ENCODE measurements around the gene BBOX1. TPM values are rescaled to one million over a fixed set of nuclear protein-coding genes. Genes with fewer than 3 reads are reported as not detected.
"Not testable (repeated sequence)": the region's sequence is repeated elsewhere in the genome, so short reads cannot be mapped to it uniquely, and the experiment has no call there.

Gene BBOX1
- total RNA-seq, 2 experiments from 2014 or later = not detected

DNA sequence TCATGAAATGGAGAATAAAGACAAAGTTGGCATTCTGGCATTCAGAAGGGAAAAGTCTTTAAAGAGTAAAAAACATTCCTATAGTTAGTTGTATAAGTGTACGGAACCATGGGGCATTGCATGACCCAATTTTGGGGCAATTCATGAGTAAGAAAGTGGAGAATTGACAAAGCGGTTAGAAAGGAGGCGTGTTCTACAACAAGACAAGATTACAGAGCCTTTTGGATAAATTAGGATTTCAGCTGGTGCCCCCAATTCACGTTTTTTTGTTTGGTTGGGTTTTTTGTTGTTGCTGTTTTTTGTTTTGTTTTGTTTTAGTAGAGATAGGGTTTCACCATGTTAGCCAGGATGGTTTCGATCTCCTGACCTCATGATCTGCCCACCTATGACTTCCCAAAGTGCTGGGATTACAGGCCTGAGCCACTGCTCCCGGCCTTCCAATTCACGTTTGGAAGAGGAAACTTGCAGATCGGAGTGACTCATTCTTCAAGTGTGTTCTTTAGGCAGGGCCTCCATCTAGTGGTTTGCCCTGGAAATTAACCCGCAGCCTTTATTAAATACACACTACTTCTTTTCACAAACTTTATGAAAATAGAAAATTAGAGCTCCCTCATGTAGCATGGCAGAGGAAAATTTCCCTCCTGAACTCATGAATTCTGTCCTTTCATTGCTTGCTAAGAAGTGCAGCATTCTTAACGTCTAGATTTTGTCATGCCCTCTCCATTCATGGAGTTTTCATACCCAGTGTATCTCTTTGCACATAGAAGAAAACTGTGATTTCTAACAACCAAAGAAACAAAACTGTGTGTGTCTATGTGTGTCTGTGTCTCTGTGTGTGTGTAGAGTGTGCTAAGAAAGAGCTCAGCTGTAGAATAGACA is 118.1 kb downstream of the BBOX1 start:
- peak; percentile 45 for DNase-seq
- Mint-ChIP-seq H3K36me3 (ENCODE audit: low read depth) (no peaks in the 10 kb centered on the region), H3K4me1 (ENCODE audit: low read depth) (no peaks in the 10 kb centered on the region), H3K4me3 (no peak overlapping the region), H3K27ac (no peak overlapping the region), H3K27me3 (ENCODE audit: low read depth) (peaks cover 7% of the 10 kb centered on the region), H3K9me3 (no peaks in the 10 kb centered on the region)
- intact Hi-C loops (cut with micrococcal nuclease) = loop anchor here (1.0 to 10.0 kb wide), 4 partner anchors 144 to 872 kb away; no protein-coding TSS in a partner anchor
- CTCF ChIA-PET = interaction anchor here (0.7 to 1.9 kb wide), 3 partner anchors 75 to 861 kb away, joined by 3 to 5 read pairs (median 3); no protein-coding TSS in a partner anchor

DNA sequence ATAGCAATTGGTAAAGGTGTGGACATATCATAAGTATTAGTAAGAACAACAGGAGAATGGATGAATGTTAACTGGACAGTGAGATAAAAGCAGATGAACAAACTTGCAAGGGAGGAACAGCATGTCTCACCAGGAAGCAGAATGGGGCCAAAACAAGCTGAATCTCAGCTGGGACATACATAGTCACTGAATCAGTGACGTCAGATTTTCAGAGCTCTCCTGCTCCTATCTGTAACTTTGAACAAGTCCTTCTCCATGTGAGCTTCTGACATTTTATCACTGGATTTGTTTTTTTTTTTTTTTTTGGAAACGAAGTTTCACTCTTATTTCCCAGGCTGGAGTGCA is 118.7 kb downstream of the BBOX1 start:
- DNase-seq = no peak
- Mint-ChIP-seq H3K9me3 (no peaks in the 10 kb centered on the region), H3K36me3 (ENCODE audit: low read depth) (no peaks in the 10 kb centered on the region), H3K4me3 (no peak overlapping the region), H3K4me1 (ENCODE audit: low read depth) (no peaks in the 10 kb centered on the region), H3K27ac (no peak overlapping the region), H3K27me3 (ENCODE audit: low read depth) (peaks cover 7% of the 10 kb centered on the region)
- CTCF ChIA-PET = interaction anchor here (1.0 to 1.9 kb wide), 2 partner anchors 337 to 861 kb away, joined by 3 to 5 read pairs; no protein-coding TSS in a partner anchor
- intact Hi-C loops (cut with micrococcal nuclease) = loop anchor here (1.0 to 10.0 kb wide), 2 partner anchors 145 to 862 kb away; no protein-coding TSS in a partner anchor

DNA sequence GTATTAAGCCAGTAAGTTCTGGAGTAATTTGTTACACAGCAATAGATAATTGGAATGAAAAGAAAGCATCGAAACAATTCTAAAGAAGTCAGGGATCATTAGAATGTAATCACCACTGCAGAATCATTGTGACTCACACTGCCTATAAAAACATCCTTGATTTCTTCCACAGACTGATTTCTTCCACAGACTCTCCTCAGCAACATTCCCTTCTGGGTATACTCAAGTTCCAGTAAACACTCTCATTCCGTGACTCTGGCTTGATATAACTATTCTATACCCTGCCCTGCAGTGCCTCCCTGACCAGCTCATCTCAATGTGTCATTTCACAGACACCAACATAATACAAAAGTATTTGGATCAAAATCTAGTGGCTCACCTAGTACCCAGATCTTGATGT is 120.5 kb downstream of the BBOX1 start:
- H3K36me3 Mint-ChIP-seq (ENCODE audit: low read depth) = no peaks in the 10 kb centered on the region
- peaks cover 7% of the 10 kb centered on the region for H3K27me3 Mint-ChIP-seq (ENCODE audit: low read depth)
- H3K4me3 Mint-ChIP-seq = no peak overlapping the region
- CTCF ChIA-PET = interaction anchor here (0.7 kb wide), 1 partner anchor 999 kb away, joined by 4 read pairs; no protein-coding TSS in a partner anchor
- H3K9me3 Mint-ChIP-seq = no peaks in the 10 kb centered on the region
- intact Hi-C loops (cut with micrococcal nuclease) = no loop called here
- H3K4me1 Mint-ChIP-seq (ENCODE audit: low read depth) = no peaks in the 10 kb centered on the region
- H3K27ac Mint-ChIP-seq = no peak overlapping the region
- DNase-seq = no peak

DNA sequence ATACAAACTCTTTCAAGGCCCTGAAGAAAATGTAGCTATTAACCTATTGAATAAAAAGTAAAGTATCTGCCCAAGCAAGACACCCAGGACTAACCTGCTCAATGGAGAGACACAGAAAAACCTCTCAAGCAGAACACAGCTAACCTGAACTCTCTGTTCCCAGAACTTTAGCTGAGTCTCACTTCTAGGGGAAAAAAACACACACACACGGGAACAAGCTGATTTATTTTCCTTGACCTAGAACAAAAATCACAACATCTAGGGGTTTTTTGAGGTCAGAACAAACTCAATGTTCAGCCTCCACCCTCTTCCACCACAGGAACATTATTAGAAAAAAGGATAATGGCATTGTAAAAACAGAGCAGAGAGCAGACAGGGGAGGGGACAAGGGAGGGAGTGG is 121.6 kb downstream of the BBOX1 start:
- no peak for DNase-seq
- no peaks in the 10 kb centered on the region for H3K36me3 Mint-ChIP-seq (ENCODE audit: low read depth)
- no peak overlapping the region for H3K4me3 Mint-ChIP-seq
- no peaks in the 10 kb centered on the region for H3K4me1 Mint-ChIP-seq (ENCODE audit: low read depth)
- CTCF ChIA-PET = no interaction called here
- H3K9me3 Mint-ChIP-seq = no peaks in the 10 kb centered on the region
- no peak overlapping the region for H3K27ac Mint-ChIP-seq
- intact Hi-C loops (cut with micrococcal nuclease) = no loop called here
- peaks cover 7% of the 10 kb centered on the region for H3K27me3 Mint-ChIP-seq (ENCODE audit: low read depth)

DNA sequence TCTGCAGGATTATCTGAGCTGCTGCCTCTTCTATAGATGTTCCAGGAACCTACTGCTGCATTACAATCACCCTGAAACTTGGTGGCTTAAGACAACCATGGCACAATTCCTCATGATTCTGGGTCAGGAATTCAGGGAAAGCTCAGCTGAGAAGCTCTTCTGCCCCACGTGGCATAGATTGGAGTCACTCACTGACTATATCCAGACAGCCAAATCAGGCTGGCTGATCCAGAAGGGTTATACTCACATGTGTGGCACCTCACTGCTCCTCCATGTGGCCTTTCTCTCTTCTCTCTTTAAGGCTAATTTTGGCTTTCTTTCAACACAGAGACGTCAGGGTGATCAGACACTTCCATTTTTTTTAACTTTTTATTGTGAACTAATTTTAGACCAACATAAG is 125.5 kb downstream of the BBOX1 start:
- H3K4me3 Mint-ChIP-seq = no peak overlapping the region
- CTCF ChIA-PET = no interaction called here
- no peaks in the 10 kb centered on the region for H3K9me3 Mint-ChIP-seq
- no peaks in the 10 kb centered on the region for H3K4me1 Mint-ChIP-seq (ENCODE audit: low read depth)
- no peak for DNase-seq
- intact Hi-C loops (cut with micrococcal nuclease) = no loop called here
- H3K27me3 Mint-ChIP-seq (ENCODE audit: low read depth) = peaks cover 6% of the 10 kb centered on the region
- H3K27ac Mint-ChIP-seq = no peak overlapping the region
- H3K36me3 Mint-ChIP-seq (ENCODE audit: low read depth) = no peaks in the 10 kb centered on the region

DNA sequence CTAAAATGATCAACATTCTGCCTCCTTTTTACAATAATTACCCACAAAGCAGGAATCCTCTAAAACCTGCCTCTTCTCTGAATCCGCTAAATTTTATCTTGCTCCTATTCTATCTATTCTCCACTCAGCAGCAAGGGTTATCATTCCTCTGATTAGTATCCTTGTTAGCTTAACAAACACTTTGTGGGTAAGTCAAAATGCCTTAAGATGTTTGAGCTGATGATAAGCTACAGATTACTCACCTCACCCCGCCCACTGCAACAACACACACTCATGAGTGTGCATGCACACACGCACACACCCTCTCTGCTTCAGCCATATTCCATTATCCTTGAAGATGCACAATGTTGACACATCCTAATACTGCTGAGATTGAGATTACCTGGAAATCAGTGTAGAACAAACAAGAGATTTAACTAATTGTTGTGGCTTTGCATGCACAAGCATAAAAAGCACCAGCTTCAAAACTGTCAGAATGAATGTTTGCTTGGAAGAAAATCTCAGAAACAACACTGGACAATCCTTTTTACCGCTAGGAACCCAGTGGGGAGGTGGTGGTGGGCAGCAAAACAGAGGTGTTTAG is 130.9 kb downstream of the BBOX1 start:
- intact Hi-C loops (cut with micrococcal nuclease) = no loop called here
- no peaks in the 10 kb centered on the region for H3K36me3 Mint-ChIP-seq (ENCODE audit: low read depth)
- peaks cover 15% of the 10 kb centered on the region for H3K27me3 Mint-ChIP-seq (ENCODE audit: low read depth)
- no peaks in the 10 kb centered on the region for H3K4me1 Mint-ChIP-seq (ENCODE audit: low read depth)
- no peak for DNase-seq
- H3K4me3 Mint-ChIP-seq = no peak overlapping the region
- H3K9me3 Mint-ChIP-seq = no peaks in the 10 kb centered on the region
- CTCF ChIA-PET = no interaction called here
- H3K27ac Mint-ChIP-seq = no peak overlapping the region

DNA sequence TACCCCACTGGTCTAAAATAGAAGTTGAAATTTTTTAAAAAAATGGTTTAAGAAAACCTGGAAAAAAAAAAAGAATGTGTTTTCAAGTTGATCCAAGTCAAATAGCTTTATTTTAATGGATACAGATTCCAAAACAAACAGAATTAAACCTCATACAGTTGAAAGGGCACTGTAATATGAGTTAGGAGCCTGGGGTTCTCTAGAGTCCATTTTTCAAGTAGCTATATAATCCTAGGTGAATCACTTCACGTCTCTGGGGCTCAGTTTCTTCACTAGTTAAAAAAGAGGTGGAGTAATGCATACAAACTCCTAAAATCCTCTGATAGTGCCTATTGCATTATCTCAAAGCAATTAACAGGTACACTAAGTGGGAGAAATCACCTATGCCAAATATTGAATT is 132.9 kb downstream of the BBOX1 start:
- intact Hi-C loops (cut with micrococcal nuclease) = no loop called here
- H3K4me3 Mint-ChIP-seq = no peak overlapping the region
- H3K4me1 Mint-ChIP-seq (ENCODE audit: low read depth) = no peaks in the 10 kb centered on the region
- H3K36me3 Mint-ChIP-seq (ENCODE audit: low read depth) = no peaks in the 10 kb centered on the region
- CTCF ChIA-PET = interaction anchor here (0.8 kb wide), 1 partner anchor 123 kb away, joined by 5 read pairs; no protein-coding TSS in a partner anchor
- H3K27ac Mint-ChIP-seq = no peak overlapping the region
- H3K27me3 Mint-ChIP-seq (ENCODE audit: low read depth) = peaks cover 19% of the 10 kb centered on the region
- no peak for DNase-seq
- H3K9me3 Mint-ChIP-seq = no peaks in the 10 kb centered on the region

DNA sequence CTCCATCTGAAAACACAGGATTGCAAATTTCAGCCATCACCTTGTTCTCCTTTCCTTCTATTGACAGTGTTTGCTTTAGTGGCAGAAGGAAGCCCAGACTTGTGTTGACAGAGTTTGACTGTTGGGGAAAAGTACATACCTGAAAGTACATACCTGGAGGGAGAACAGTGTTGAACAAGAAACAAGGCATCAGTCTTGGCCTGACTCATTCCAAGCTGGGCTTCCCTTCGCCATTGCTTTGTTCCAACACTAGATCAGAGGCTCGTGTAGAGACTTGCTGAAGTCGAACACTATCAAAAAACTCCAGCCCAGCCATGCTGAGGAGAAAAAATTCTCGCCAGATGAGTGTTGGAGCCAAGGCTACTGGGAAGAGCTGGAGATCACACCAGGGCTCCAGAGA is 133.4 kb downstream of the BBOX1 start:
- Mint-ChIP-seq H3K4me3 (no peak overlapping the region), H3K27me3 (ENCODE audit: low read depth) (peaks cover 19% of the 10 kb centered on the region), H3K36me3 (ENCODE audit: low read depth) (no peaks in the 10 kb centered on the region), H3K4me1 (ENCODE audit: low read depth) (no peaks in the 10 kb centered on the region), H3K9me3 (no peaks in the 10 kb centered on the region), H3K27ac (no peak overlapping the region)
- DNase-seq = no peak
- CTCF ChIA-PET = interaction anchor here (0.6 to 0.8 kb wide), 2 partner anchors 122 to 238 kb away, joined by 3 to 5 read pairs; no protein-coding TSS in a partner anchor
- intact Hi-C loops (cut with micrococcal nuclease) = no loop called here

DNA sequence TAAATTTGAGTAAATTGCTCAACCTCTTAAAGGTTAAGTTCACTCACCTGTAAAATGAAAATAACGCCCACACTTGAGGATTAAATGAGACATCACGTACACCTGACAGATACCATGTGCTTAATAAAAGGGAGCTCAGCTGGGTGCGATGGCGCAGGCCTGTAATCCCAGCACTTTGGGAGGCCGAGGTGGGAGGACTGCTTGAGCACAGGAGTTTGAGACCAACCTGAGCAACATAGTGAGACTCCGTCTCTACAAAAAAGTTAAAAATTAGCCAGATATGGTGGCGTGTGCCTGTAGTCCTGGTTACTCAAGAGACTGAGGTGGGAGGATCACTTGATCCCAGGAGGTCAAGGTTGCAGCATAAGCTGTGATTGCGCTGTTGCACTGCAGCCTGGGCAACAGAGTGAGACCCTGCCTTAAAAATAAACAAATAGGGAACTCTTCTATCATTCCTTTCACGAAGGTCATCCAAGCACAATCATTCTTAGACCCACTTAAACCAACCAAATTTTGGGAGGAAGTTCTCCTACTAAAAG is 134.1 kb downstream of the BBOX1 start:
- H3K9me3 Mint-ChIP-seq = no peaks in the 10 kb centered on the region
- DNase-seq = no peak
- intact Hi-C loops (cut with micrococcal nuclease) = no loop called here
- no peaks in the 10 kb centered on the region for H3K4me1 Mint-ChIP-seq (ENCODE audit: low read depth)
- peaks cover 22% of the 10 kb centered on the region for H3K27me3 Mint-ChIP-seq (ENCODE audit: low read depth)
- CTCF ChIA-PET = interaction anchor here (0.6 kb wide), 1 partner anchor 237 kb away, joined by 3 read pairs; no protein-coding TSS in a partner anchor
- no peaks in the 10 kb centered on the region for H3K36me3 Mint-ChIP-seq (ENCODE audit: low read depth)
- H3K27ac Mint-ChIP-seq = no peak overlapping the region
- no peak overlapping the region for H3K4me3 Mint-ChIP-seq

DNA sequence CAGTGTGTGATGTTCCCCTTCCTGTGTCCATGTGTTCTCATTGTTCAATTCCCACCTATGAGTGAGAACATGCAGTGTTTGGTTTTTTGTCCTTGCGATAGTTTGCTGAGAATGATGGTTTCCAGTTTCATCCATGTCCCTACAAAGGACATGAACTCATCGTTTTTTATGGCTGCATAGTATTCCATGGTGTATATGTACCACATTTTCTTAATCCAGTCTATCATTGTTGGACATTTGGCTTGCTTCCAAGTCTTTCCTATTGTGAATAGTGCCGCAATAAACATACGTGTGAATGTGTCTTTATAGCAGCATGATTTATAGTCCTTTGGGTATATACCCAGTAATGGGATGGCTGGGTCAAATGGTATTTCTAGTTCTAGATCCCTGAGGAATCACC is 134.9 kb downstream of the BBOX1 start:
- DNase-seq; H3K4me1 Mint-ChIP-seq (ENCODE audit: low read depth); H3K9me3 Mint-ChIP-seq; H3K27ac Mint-ChIP-seq; H3K4me3 Mint-ChIP-seq; H3K36me3 Mint-ChIP-seq (ENCODE audit: low read depth); CTCF ChIA-PET; intact Hi-C loops (cut with micrococcal nuclease): not testable (repeated sequence)
- peaks cover 21% of the 10 kb centered on the region for H3K27me3 Mint-ChIP-seq (ENCODE audit: low read depth)

All from activated naive CD4-positive, alpha-beta T cell treated with anti-CD3 and anti-CD28 coated beads for 36 hours (primary cell).